T-helper 17 cell (primary cell): ENCODE data around the gene KDSR. TPM values are rescaled to one million over a fixed set of nuclear protein-coding genes. Genes with fewer than 3 reads are reported as not detected.
"Not testable (repeated sequence)": the region's sequence is repeated elsewhere in the genome, so short reads cannot be mapped to it uniquely, and the experiment has no call there.

Experiments used
- ATAC-seq: fragments of 150-1000 bp; cut with Tn5 transposase; 2 replicates; pipeline ENCODE4 v1.10.0; 2021; ENCODE audit warnings: mild to moderate bottlenecking, moderate library complexity
- DNase-seq, 3 donors: peaks; one replicate each; pipeline versions ENCODE4 v3.0.0 to v3.0.0-alpha.2; 2020 to 2021
- H3K9me3 ChIP-seq: one replicate; pipeline ENCODE4 v1.7.0; 2013; ENCODE audit warnings: low read length, mild to moderate bottlenecking; ENCODE audit not compliant: control insufficient read depth, poor library complexity, severe bottlenecking
- H3K27ac Mint-ChIP-seq: one replicate; pipeline ENCODE4 v1.8.0; 2022; ENCODE audit warnings: mild to moderate bottlenecking, moderate library complexity, mixed read lengths
- H3K27me3 Mint-ChIP-seq: one replicate; pipeline ENCODE4 v1.8.0; 2022; ENCODE audit warnings: mixed read lengths
- H3K36me3 Mint-ChIP-seq: one replicate; pipeline ENCODE4 v1.8.0; 2022; ENCODE audit warnings: low read depth, mixed read lengths
- H3K4me1 Mint-ChIP-seq: one replicate; pipeline ENCODE4 v1.8.0; 2022; ENCODE audit warnings: mild to moderate bottlenecking, mixed read lengths
- H3K4me3 Mint-ChIP-seq: one replicate; pipeline ENCODE4 v1.8.0; 2022; ENCODE audit warnings: mild to moderate bottlenecking, moderate library complexity, mixed read lengths
- total RNA-seq, 4 donors: library from RNA in 2 of 4; stranded (reverse) in 2 of 4; gene quantifications; one replicate each; pipeline ENCODE4 v1.2.3 and lab custom pipeline; 2022 to 2026

KDSR gene
- total RNA-seq, 2 donors from 2014 or later: 55.2 to 71.2 TPM

DNA sequence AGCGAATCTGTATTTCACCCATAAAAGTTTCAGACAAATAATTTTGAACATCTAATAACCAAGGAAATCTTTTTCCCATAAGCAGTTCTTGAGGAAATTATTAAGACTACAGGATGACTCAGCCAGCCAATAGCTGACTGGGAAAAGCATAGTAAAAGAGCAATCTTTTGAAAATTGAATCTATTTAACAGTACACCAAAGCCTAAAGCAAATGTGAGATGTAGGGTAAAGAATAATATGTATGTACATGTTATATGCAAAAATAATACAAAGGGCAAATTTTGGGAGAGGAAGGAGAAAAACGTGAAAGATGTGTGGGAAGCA lies 12.6 kb upstream of the KDSR start:
- Mint-ChIP-seq H3K27me3 (no peaks in the 10 kb centered on the region), H3K4me1 (peaks cover 13% of the 10 kb centered on the region), H3K36me3 (no peaks in the 10 kb centered on the region), H3K4me3 (no peak overlapping the region), H3K27ac (peak overlapping the region; percentile 72)
- ATAC-seq (no peak), DNase-seq (no peak)
- no peaks in the 10 kb centered on the region for H3K9me3 ChIP-seq

GRCh38 chr18:63378919-63379638 lies 12.1 kb upstream of the KDSR start:
- no peaks in the 10 kb centered on the region for H3K27me3 Mint-ChIP-seq
- ATAC-seq (no peak), DNase-seq (no peak)
- peak overlapping the region; percentile 72 for H3K27ac Mint-ChIP-seq
- peaks cover 13% of the 10 kb centered on the region for H3K4me1 Mint-ChIP-seq
- H3K36me3 Mint-ChIP-seq: no peaks in the 10 kb centered on the region
- H3K4me3 Mint-ChIP-seq: peak overlapping the region; percentile 63
- H3K9me3 ChIP-seq: no peaks in the 10 kb centered on the region

DNA sequence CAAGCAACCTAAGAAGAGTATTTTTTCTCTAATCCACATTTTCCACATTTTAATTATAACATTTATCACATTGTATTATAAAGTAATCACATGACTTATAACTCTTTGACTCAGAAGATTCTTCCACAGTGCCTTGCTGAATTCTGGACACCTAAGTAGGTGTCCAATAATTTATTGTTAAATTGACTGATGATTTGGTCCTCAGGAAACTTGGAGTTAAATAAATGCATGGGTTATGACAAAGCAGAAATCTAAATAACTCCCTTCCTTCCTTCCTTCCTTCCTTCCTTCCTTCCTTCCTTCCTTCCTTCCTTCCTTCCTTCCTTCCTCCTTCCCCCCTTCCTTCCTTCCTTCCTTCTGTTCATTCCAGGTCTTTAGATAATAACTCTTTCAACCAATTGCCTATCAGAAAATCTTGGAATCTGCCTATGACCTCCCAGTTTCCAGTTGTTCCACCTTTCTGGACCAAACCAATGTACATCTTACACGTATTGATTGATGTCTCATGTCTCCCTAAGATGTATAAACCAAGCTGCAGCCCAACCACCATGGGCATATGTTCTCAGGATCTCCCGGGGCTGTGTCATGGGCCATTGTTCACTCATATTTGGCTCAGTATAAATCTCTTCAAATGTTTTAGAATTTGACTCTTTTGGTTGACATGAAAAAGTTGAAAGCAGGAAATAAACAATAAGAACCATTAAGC lies 10.4 kb upstream of the KDSR start:
- H3K27me3 Mint-ChIP-seq: no peaks in the 10 kb centered on the region
- peak overlapping the region; percentile 3 for H3K27ac Mint-ChIP-seq
- DNase-seq (no peak), ATAC-seq (no peak)
- peaks cover 13% of the 10 kb centered on the region for H3K4me1 Mint-ChIP-seq
- H3K36me3 Mint-ChIP-seq: no peaks in the 10 kb centered on the region
- no peak overlapping the region for H3K4me3 Mint-ChIP-seq
- no peaks in the 10 kb centered on the region for H3K9me3 ChIP-seq

GRCh38 chr18:63376538-63376937 lies 9.5 kb upstream of the KDSR start:
- H3K27me3 Mint-ChIP-seq: no peaks in the 10 kb centered on the region
- no peaks in the 10 kb centered on the region for H3K36me3 Mint-ChIP-seq
- H3K4me1 Mint-ChIP-seq: peaks cover 16% of the 10 kb centered on the region
- no peaks in the 10 kb centered on the region for H3K9me3 ChIP-seq
- no peak overlapping the region for H3K4me3 Mint-ChIP-seq
- no peak for DNase-seq
- no peak for ATAC-seq
- no peak overlapping the region for H3K27ac Mint-ChIP-seq

DNA sequence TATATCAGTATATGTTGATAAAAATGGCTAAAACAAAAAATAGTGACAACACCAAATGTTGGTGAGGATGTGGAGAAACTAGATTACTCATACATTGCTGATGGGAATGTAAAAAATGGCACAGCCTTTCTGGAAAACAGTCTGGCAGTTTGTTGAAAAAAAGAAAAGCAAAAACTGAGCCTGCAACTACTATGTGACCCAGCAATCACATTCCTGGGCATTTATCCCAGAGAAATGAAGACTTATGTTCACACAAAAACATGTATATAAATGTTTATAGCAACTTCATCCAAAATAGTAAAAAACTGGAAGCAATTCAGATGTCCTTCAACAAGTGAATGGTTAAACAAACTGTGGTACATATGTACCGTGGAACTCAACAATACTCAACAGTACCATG lies 7.5 kb upstream of the KDSR start:
- ATAC-seq (no peak), DNase-seq (no peak)
- H3K9me3 ChIP-seq: no peaks in the 10 kb centered on the region
- no peaks in the 10 kb centered on the region for H3K36me3 Mint-ChIP-seq
- no peak overlapping the region for H3K4me3 Mint-ChIP-seq
- no peak overlapping the region for H3K27ac Mint-ChIP-seq
- H3K4me1 Mint-ChIP-seq: peaks cover 10% of the 10 kb centered on the region
- no peaks in the 10 kb centered on the region for H3K27me3 Mint-ChIP-seq

- Mint-ChIP-seq H3K27ac (no peak overlapping the region), H3K36me3 (no peaks in the 10 kb centered on the region), H3K27me3 (no peaks in the 10 kb centered on the region), H3K4me1 (peaks cover 12% of the 10 kb centered on the region), H3K4me3 (no peak overlapping the region)
- no peaks in the 10 kb centered on the region for H3K9me3 ChIP-seq
- ATAC-seq (no peak), DNase-seq (no peak)
Measured at GRCh38 chr18:63373161-63373560, 6.2 kb upstream of the KDSR start.

DNA sequence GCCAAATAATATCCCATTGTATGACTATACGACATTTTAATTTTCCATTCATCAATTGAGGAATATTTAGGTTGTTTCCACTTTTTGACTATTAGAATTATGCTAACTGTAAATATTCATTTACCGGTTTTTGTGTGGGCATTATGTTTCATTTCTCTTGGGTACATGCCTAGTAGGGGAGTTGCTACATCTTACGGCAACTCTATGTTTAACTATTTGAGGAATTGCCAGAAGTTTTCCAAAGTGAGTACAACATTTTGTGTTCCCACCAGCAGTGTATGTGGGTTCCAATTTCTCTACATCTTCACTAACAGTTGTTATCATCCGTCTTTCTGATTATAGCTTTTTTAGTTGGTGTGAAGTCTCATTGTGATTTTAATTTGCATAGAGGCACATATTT lies 1.6 kb upstream of the KDSR start:
- Mint-ChIP-seq H3K27ac (peak overlapping the region; percentile 90), H3K4me1 (peaks cover 32% of the 10 kb centered on the region), H3K36me3 (no peaks in the 10 kb centered on the region), H3K27me3 (no peaks in the 10 kb centered on the region), H3K4me3 (peak overlapping the region; percentile 96)
- H3K9me3 ChIP-seq: no peaks in the 10 kb centered on the region
- DNase-seq (no peak), ATAC-seq (no peak)

DNA sequence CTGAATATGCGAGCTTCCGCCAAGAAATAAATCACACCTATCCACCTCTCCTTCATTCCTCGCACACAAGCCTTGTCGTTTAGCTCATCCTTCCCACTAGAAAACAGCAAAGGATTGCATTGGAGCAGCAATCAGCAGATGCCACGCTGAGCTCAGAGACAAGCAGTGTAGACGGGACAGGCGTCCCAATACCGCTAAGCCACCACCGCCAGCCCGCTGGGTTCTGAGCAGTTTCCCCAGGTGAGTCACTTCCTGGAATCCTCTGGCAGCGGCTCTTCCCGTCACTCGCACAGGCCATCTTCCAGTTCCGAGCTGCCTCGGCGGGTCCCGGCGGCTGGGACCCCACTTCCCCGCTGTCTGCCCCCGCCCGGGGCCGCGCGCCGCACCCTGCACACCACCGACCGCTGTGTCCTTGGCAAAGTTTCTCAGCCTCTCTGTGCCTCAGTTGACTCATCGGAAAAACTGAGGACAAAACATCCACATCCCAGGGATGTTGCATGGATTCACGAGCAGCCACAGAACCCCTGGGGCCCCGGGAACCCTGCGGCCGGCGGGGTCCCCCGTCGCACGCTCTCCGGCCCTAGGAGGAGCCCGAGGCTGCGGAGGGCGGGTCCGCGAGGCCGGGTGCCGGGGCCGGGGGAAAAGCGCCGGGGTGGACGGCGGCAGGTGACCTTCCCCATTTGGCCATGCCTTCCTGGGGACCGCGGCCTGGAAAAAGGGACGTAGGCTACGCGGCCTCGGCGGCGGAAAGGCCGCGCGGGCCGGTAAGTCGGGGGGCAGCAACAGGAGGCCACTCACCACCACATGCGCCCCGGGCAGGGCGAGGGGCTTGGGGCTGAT lies 573 bp downstream of the KDSR start:
- Mint-ChIP-seq H3K4me1 (peaks cover 35% of the 10 kb centered on the region), H3K36me3 (no peaks in the 10 kb centered on the region), H3K27ac (peak overlapping the region; percentile 0), H3K4me3 (peak overlapping the region; percentile 96), H3K27me3 (no peaks in the 10 kb centered on the region)
- DNase-seq: peak; percentile 44 to 70 (median 57)
- ATAC-seq: peak; percentile 58
- no peaks in the 10 kb centered on the region for H3K9me3 ChIP-seq

DNA sequence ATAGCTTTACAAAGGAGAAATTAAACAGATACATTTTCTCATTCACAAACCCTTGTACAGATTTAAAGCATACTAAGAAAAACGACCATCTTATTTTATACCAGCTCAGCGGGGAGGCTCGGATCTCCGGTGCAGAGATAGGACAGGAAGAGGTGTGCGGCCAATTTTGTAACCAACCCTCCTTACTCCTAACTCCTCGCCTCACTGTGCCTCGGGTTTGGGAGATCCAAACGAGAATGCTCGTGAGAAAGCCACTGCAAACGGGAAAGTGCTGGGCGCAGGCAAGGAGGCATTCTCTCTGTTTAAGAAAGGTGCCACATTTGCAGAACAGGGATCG lies 1.2 kb downstream of the KDSR start:
- no peaks in the 10 kb centered on the region for H3K9me3 ChIP-seq
- peak overlapping the region; percentile 96 for H3K4me3 Mint-ChIP-seq
- peaks cover 35% of the 10 kb centered on the region for H3K4me1 Mint-ChIP-seq
- no peak for ATAC-seq
- no peaks in the 10 kb centered on the region for H3K36me3 Mint-ChIP-seq
- DNase-seq: no peak
- peak overlapping the region; percentile 0 for H3K27ac Mint-ChIP-seq
- no peaks in the 10 kb centered on the region for H3K27me3 Mint-ChIP-seq

DNA sequence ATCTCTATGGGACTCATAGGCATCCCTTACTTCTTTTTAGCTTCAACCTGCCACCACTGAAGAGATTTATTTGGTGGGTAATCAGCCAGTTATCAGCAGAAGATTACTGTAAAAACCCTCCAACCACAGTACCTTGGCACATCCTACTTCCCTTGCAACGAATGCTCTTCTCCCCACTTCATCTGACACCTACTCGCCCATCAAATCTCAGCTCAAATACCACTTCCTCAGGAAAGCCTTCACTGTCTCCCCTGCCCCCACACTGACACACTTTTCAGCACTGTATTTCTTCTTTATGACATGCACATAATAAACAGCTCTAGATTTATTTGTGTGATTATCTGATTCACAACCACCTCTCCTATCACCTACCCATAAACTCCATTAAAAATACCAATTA lies 3.1 kb downstream of the KDSR start:
- no peaks in the 10 kb centered on the region for H3K9me3 ChIP-seq
- H3K36me3 Mint-ChIP-seq: no peaks in the 10 kb centered on the region
- ATAC-seq: peak; percentile 53
- peak overlapping the region; percentile 0 for H3K27ac Mint-ChIP-seq
- H3K4me3 Mint-ChIP-seq: no peak overlapping the region
- peak in 2 of 3 donors; percentile 31 to 45 for DNase-seq
- peaks cover 34% of the 10 kb centered on the region for H3K4me1 Mint-ChIP-seq
- no peaks in the 10 kb centered on the region for H3K27me3 Mint-ChIP-seq

GRCh38 chr18:63363420-63363819 lies 3.6 kb downstream of the KDSR start:
- Mint-ChIP-seq H3K27ac (peak overlapping the region; percentile 0), H3K4me1 (peaks cover 29% of the 10 kb centered on the region)
- not testable (repeated sequence) for H3K36me3 Mint-ChIP-seq, H3K27me3 Mint-ChIP-seq, H3K9me3 ChIP-seq, H3K4me3 Mint-ChIP-seq, ATAC-seq, DNase-seq

DNA sequence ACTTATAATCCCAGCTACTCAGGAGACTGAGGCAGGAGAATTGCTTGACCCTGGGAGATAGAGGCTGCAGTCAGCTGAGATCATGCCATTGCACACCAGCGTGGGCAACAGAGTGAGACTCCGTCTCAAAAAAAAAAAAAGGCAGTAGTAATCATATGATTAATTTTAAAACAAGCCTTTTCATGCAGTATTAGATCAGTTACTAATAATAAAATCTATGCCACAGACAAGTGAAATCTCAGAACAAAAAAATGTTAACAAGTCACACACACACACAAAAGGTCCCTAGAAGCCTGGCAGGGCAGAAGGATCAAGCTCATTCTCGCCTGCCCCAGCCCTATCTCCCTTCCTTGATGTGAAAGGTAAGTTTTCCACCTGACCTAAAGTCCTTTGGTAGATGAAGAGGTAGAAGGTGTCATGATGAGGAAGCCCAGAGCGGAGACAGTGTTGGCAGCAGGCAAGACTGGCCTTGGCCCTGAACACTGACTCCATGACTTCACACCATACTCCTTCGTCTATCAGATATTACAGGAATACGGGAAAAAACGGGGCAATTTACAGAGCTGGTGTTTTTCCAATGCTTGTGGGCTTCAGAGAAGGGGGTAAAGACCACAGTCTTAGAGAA lies 10.6 kb downstream of the KDSR start:
- no peaks in the 10 kb centered on the region for H3K9me3 ChIP-seq
- H3K4me1 Mint-ChIP-seq: peaks cover 5% of the 10 kb centered on the region
- DNase-seq: no peak
- no peak for ATAC-seq
- peak overlapping the region; percentile 60 for H3K27ac Mint-ChIP-seq
- H3K36me3 Mint-ChIP-seq: peaks cover 2% of the 10 kb centered on the region
- H3K27me3 Mint-ChIP-seq: no peaks in the 10 kb centered on the region
- no peak overlapping the region for H3K4me3 Mint-ChIP-seq

DNA sequence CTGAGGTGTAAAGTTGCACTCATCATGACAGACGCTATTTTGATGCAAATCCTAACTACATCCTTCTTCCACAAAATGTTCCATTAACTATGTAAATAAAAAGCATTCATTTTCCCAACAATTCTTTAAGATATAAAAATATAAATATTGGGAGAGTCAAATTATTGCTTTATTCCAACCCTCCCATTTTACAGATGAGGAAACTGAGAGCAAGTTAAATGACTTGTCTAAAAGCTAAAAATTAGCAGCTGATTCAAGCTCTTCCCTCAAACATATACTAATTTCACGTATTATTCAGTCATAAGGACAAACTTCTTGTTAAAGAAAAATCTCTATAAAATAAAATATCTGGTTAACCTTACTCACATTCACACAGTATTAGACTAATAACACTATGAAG lies 16.8 kb downstream of the KDSR start:
- ATAC-seq (no peak), DNase-seq (no peak)
- peaks cover 9% of the 10 kb centered on the region for H3K4me1 Mint-ChIP-seq
- H3K27ac Mint-ChIP-seq: no peak overlapping the region
- no peaks in the 10 kb centered on the region for H3K27me3 Mint-ChIP-seq
- peaks cover 8% of the 10 kb centered on the region for H3K36me3 Mint-ChIP-seq
- no peak overlapping the region for H3K4me3 Mint-ChIP-seq
- no peaks in the 10 kb centered on the region for H3K9me3 ChIP-seq
